HPDE6-E6E7 (cell line): Measurements from ENCODE around the gene MECP2.
"Not testable (repeated sequence)": the region's sequence is repeated elsewhere in the genome, so short reads cannot be mapped to it uniquely, and the experiment has no call there.

Experiments
- DNase-seq: peaks from one replicate; pipeline ENCODE4 v3.0.0; 2011; ENCODE audit warnings: missing footprints; ENCODE audit errors: extremely low spot score

Gene MECP2

DNA sequence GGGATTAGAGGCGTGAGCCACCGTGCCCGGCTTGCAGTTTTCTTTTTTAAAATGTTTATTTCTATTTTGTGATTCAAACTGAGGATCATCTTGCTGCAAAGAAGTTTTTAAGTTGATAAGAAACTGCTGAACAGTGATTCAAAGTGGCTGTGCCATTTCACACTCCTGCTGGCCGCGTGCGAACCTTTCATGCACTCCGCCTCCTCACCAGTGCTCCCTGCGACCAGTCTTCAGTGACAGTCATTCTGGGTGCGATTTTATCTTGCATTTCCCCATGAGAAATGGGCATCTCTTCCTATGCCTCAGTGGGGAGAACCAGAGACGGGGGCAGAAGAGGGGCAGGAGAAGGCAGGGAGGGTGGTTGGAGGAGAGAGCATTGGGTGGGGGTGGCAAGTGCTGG is 103.5 kb downstream of the MECP2 start:
- no peak for DNase-seq

DNA sequence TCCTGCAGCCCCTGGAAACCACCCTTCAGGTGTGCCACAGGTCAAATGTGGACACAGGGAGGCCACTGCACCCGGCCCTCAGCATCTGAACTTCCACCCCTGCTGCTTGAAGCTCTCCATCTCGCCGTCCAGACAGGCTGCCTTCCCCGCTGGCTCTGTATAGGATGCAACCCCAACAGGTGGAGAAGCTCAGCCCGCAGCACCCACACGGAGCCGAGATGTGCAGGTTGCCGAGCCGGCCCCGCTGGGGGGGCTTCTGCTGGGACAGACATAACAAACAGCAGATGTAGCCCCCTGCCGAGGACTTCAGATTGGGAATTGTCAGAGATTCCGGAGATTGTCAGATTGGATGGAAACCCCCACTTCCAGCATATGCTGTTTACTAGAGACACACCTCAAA is 104.4 kb downstream of the MECP2 start:
- no peak for DNase-seq

DNA sequence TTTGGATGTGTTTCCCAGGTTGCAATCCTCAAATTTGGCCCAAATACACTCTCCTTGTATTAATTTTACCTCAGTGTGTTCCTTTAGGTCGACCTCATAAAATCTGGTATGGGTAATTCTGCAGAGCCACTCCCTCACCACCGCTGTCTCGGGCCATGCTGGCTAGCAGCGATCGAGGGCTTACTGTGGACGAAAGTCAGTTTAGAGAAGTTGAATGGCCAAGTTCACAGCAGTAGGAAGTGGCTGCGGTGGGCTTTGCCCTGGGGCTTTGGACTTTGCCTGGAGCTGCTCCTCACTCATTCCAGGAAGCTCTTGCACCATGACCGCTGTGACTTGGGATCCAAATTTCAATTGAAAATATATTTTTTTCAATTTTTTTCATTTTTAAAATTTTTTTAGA is 105.3 kb downstream of the MECP2 start:
- DNase-seq: no peak

DNA sequence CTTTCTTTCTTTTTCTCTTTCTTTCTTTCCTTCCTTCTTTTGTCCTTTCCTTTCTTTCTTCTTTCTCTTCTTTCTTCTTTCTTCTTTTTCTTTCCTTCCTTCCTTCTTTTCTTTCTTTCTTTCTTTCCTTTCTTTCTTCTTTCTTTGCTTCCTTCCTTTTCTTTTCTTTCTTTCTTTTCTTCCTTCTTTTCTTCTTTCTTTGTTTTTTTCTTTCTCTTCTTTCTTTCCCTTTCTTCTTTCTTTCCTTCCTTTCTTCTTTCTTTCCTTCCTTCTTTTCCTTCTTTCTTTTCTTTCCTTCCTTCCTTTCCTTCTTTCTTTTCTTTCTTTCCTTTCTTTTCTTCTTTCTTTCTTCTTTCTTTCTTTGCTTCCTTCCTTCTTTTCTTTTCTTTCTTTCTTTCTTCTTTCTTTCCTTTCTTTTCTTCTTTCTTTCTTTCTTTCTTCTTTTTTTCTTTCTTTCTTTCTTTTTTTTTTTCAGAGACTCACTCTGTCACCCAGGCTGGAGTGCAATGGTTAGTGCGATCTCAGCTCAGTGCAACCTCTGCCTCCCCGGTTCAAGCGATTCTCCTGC is 106.4 kb downstream of the MECP2 start:
- no peak for DNase-seq

DNA sequence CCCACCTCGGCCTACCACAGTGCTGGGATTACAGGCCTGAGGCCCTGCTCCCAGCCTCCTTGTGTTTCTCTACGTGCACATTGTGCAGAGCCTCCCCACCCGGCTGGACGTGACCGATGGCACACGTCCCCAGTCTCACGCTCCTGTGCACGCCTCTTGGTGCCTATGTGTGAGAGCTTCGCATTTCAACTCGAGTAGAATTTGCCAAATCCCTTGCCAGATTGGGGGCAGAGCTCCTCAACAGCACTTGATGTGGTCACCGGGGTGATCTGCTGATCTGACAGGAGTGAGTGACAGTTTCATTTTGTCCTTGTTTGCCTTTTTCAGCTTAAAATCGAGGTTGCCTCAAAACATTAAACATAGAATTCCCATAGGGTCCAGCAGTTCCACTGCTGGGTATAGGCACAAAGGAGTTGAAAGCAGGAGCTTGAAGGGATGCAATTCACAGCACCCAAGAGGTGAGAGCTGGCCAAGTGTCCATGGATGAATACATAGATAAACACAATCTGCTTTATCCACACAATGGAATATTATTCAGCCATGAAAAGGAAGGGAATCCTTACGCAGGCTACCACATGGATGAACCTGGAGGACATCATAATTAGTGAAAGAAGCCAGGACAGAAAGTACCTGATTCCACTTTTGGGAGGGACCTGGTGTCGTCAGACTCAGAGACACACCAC is 107.4 kb downstream of the MECP2 start:
- DNase-seq: no peak

DNA sequence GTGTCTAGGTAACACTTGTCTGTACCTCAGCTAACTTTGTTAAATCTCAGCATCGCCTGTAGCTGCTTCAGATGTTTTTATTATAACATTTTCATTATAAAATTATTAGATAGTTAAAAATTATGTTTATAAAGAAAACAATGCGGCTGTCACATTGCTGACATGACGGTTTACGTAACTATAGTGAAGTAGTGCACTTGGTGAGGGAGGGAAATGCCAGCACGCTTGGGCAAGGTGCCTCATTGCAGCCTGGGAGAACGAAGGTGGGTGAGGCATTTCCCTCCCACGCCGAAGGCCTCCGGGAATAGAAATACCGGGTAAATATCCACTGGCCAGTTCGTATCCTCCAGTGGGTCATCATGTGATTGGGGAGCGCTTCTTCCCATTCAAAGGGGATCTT is 109.0 kb downstream of the MECP2 start:
- DNase-seq: no peak

DNA sequence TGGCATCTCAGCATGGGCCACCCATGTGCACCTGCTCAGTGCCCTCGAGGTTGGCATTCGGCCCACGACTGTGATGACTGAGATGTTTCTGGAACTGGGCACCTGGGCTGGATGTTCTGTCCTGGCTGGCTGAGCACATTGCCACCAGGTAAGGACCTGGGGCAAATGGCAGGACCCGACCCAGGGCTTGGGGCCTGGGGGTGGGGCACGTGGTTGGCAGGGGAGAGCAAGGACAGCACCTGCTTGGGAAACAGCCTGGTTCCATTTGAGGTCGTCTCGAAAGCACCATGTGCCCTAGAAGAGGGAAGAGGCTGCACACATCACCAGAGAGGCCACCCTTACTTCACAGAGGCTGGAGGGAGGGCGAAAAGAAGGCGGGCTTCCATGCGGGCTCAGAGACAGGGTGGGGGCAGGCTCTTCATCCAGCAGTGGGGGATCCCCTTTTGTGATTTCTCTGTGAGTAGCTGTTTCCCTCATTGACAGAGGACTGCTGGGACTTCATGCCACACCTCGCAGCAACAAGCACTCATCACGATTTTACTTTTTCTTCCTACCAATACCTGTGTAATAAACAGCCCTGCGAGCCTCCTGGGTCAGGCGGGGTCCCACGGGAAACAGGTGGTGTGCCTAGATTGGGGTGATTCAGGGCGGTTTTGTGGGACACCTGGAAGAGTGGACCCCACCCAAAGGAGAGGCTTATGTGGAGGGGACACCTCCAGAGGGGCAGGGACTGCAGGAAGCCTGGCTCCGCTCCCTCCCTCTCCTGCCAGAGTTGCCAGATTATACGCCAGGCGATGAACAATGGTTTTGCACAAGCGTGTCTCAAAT is 113.0 kb downstream of the MECP2 start:
- no peak for DNase-seq

DNA sequence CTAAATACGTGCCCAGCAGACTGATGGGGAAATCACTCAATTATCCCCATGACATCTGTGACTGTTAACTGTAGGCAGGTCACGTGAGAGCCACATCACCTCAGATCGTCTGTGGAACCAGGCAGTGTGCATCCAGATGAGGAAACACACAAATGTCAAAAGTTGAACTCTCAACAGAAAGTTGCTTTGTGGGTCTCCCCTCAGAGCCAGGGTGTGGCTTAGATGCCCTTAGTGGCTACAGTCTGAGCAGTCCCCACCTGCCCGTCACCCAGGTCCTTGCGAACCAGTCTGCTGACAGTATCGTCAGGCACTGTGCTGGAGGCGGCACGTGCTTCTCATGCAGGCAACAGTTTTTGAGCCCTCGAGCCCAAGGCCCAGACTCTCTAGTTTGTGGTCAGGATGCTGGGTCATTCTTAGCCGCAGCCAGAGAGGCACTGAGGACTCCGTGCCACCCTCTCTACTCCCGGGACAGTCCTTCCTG is 114.2 kb downstream of the MECP2 start:
- DNase-seq: no peak

DNA sequence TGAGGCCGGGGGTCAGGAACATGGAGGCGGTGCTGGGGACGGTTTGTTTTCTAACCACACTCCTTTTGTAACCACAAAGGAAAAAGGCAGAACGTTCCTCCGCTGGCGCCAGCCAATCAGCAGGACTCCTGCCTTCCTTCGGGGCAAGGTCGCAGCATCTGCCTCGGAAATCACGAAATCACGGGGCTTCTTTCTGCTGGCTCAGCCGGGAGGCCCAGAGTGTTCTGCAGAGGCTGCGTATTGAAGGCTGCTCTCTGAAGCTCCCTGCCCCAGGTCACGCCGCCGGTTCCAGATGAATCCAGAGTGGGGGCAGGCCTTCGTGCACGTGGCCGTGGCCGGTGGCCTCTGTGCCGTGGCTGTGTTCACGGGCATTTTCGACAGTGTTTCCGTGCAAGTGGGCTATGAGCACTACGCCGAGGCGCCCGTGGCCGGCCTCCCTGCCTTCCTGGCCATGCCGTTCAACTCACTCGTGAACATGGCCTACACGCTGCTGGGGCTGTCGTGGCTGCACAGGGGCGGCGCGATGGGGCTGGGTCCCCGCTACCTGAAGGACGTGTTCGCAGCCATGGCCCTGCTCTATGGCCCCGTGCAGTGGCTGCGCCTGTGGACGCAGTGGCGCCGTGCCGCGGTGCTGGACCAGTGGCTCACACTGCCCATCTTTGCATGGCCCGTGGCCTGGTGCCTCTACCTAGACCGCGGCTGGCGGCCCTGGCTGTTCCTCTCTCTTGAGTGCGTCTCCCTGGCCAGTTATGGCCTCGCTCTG is 115.6 kb downstream of the MECP2 start:
- no peak for DNase-seq

DNA sequence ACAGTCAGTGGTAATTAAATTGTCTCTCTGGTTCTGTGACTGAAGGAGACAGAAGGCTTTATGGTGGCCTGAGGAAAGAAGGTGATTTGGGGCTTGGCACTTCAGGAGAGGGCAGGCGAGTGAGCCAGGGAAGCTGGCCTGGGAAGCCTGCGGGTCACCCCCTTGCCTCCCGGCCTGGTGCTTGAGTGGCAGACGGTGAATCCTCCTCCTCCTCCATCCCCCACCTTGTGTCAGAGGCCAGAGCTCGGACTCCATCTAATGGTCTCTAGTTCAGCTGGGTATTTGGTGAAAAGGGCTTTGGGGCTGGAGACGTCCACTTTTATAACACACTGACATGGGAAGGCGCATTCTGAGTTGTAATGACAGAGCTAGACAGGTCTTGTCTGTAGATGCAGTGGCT is 116.3 kb downstream of the MECP2 start:
- no peak for DNase-seq

DNA sequence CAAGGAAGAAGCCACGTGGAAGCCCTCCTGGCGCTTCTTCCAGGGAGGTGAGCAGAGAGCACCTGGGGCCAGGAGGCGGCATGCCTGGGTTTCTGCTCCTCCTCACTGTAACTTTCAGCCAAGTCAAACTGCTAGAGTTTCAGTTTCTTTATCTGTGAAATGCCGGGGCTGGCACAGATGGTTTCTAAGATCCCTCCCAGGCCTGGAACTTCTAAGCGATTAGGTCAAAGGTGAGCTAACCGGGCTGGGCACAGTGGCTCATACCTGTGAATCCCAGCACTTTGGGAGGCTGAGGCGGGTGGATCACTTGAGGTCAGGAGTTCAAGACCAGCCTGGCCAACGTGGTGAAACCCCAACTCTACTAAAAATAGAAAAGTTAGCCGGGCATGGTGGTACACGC is 117.1 kb downstream of the MECP2 start:
- not testable (repeated sequence) for DNase-seq

DNA sequence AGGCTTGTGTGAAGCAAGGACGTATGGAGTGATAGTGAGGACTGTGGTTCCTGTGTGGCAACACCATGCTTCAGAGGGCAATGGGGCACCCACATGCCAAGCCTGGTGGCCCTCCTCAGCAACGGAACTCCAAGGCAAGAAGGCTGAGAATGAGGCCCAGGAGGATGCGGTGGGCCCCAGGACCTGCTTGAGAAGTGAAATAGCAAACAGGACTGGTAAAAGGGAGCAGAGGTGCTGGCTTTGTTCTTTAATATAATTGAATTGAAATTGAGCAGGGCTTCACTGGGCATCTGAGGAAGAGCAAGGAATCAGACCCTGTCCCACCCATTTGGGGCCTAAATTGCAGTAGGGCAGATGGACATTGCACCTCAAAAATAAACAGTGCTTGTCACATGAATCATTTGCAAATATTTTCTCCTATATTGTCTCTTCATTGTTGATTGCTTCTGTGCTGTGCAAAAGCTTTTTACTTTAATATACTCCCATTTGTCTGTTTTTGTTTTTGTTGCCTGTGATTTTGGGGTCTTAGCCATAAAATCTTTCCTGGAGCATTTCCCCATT is 122.7 kb downstream of the MECP2 start:
- no peak for DNase-seq

DNA sequence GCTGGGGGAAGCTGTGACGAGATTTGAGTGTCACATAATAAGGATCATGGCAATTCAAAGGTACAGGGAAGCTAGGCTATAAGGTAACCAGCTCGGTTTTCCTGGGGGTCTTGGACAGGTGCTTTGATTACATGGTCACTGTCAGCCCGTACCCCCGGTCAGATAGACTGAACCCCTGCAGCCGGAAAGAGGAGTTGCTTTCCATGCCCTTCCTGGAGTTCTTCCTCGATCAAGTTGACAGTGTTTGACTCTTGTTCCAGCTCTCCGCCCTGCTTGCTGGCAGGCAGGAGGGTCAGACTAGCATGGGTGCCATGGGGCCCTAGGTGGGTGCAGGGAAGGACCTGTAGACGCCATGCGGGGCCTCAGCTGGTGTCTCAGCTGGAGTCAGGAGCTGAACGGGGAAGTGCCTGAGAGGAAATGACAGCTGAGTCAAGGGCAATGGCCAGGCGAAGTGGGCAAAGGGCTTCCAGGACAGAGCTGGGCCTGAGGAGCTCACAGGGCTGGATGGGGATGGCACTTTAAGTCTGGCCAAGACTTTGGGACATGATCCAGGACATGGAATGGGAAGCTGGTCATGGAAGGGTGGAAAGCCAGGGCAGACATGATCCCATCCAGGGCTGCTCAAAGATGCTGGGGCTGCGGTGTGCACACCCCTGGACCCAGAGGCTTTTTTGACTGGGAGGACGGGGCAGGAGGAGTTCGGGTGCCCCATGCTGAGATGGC is 123.4 kb downstream of the MECP2 start:
- no peak for DNase-seq

DNA sequence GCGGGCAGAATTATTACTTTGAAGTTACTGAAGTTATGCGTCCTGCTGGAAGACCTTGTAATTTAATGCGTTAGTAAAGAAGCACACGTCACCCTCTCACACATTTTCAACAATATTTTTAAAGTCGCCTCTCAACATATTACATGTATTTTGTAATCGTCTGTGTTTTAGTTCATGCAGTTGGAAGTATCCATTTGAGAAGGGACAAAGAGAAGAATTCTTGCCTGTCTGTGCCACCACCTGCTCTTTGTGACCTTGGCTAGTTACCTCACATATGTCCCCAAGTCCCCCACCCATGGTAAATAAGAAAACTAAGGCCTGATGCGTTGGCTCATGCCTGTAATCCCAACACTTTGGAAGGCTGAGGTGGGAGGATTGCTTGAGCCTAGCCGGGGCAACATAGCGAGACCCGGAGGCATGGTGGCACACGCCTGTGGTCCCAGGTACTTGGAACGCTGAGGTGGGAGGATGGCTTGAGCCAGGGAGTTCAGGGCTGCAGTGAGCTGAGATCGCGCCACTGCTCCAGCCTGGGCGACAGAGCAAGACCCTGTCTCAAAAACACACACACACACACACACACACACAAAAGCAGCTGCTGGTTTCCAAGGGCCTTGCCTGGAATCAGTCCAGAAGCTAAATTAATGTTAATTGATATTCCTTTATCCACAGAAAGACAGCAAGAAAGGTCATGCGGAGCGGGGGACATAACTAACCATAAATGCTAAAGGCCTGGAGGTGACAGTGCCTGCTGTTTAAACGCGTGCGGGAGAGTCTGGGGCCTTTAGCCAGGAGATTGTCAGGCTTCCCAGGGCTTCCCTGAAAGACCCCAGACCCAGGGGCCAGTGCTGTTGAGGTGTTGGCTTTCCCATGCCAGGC is 124.2 kb downstream of the MECP2 start:
- no peak for DNase-seq

DNA sequence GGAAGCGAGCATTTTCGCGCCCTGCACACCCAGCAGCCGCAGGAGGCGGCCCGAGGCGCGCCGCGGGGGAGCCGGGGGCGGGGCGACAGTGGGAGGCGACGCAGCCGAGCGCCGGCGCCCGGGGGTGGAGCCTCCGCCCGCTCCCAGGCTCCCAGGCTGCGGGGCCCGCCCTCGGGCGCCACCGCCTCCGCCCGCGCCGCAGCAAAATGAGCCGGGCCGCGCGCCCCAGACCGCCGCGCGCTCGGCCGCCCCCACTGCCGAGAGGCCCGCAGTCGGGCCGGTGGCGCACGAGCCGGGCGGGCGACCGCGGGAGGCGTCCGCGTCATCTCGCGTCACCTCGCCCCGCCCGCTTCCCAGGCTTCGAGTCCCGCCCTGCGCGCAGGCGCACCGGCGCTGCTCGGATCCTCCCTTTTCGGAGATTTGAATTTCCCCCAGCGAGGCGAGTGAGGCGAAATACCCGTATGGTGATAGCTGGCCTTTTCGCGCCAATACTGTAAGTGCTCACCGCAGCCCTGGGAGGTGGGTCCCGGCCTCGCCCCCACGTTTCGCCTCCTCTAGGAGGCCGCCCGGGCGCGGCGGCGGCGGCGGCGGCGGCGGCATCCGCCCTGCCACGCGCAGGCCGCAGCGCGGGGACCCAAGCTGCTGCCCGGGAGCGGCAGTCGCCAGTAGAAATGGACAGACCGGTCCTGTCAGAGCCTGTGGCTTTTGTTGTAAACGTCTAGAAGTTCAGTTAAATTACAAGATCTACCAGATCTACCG is 125.0 kb downstream of the MECP2 start, which contains the start of gene TMEM187:
TSS of gene TMEM187 (plus strand) at position 387 of the 759 bp plus-strand sequence. CDS start 9,309 bp downstream, outside the sequence.
- DNase-seq: peak; percentile 94
